MM.1S (cell line): ENCODE results near the gene PLEKHG4.

Experiments
- CTCF ChIP-seq: fragments of 300-600 bp; sonication (generic); IDR thresholded peaks from 2 replicates; pipeline ENCODE4 v1.5.1; 2016; ENCODE audit warnings: antibody characterized with exemption, low read length, mixed read lengths
- EZH2 ChIP-seq: fragments of 300-600 bp; sonication (generic); optimal IDR thresholded peaks from 2 replicates; pipeline ENCODE3; 2017; ENCODE audit warnings: low read depth, mild to moderate bottlenecking, antibody characterized with exemption, low read length, mixed read lengths
- EZH2phosphoT487 ChIP-seq: fragments of 300-600 bp; sonication (generic); IDR thresholded peaks from 2 replicates; pipeline ENCODE4 v1.6.1; 2018; ENCODE audit warnings: antibody characterized with exemption, low read length

GRCh38 chr16:67336116-67336515 lies 56.8 kb downstream of the PLEKHG4 start:
- TF ChIP-seq CTCF (no peak), EZH2 (no peak), EZH2phosphoT487 (no peak)
